GM15510 (cell line): Measurements from ENCODE around the gene GATA3.

Source experiments
- POLR2A ChIP-seq: IDR thresholded peaks from 3 replicates; pipeline ENCODE4 v1.6.1; 2011; ENCODE audit warnings: borderline replicate concordance; ENCODE audit not compliant: insufficient read length; ENCODE audit errors: extremely low read depth

The GATA3 gene

GRCh38 chr10:8054494-8055407 is at the start of gene GATA3:
TSS of gene GATA3 (plus strand) at chr10:8054688. CDS start at chr10:8055656, 968 bp downstream.
- TF ChIP-seq POLR2A = peak; percentile 25

- no peak for TF ChIP-seq POLR2A
Observed at GRCh38 chr10:8006274-8006999, 48.1 kb upstream of the GATA3 start.

GRCh38 chr10:8009031-8009430 is 45.5 kb upstream of the GATA3 start:
- TF ChIP-seq POLR2A = no peak

GRCh38 chr10:8013006-8013405 is 41.5 kb upstream of the GATA3 start:
- no peak for TF ChIP-seq POLR2A

- TF ChIP-seq POLR2A = no peak
Observed at GRCh38 chr10:8013619-8014018, 40.9 kb upstream of the GATA3 start.

GRCh38 chr10:8014649-8015048 is 39.8 kb upstream of the GATA3 start:
- TF ChIP-seq POLR2A = no peak

GRCh38 chr10:8017277-8017676 is 37.2 kb upstream of the GATA3 start:
- no peak for TF ChIP-seq POLR2A

- no peak for TF ChIP-seq POLR2A
Observed at GRCh38 chr10:8023321-8023720, 31.2 kb upstream of the GATA3 start.

GRCh38 chr10:8023851-8024250 is 30.6 kb upstream of the GATA3 start:
- no peak for TF ChIP-seq POLR2A

- no peak for TF ChIP-seq POLR2A
Observed at GRCh38 chr10:8026349-8027259, 27.9 kb upstream of the GATA3 start.

- no peak for TF ChIP-seq POLR2A
Observed at GRCh38 chr10:8032558-8032957, 21.9 kb upstream of the GATA3 start.

GRCh38 chr10:8033812-8034465 is 20.5 kb upstream of the GATA3 start:
- no peak for TF ChIP-seq POLR2A

GRCh38 chr10:8034466-8035005 is 20.0 kb upstream of the GATA3 start:
- TF ChIP-seq POLR2A = no peak
